Central memory CD8-positive, alpha-beta T cell (primary cell): ENCODE results near the gene STAMBP.
A peak's percentile ranks its signal among the peaks of the same experiment; 100 is the strongest.
"Not testable (repeated sequence)": the region's sequence is repeated elsewhere in the genome, so short reads cannot be mapped to it uniquely, and the experiment has no call there.

Experiments used
- ATAC-seq: fragments of 150-1000 bp; cut with Tn5 transposase; replicated peaks from 2 replicates; pipeline ENCODE4 v1.10.0; 2022; ENCODE audit warnings: mild to moderate bottlenecking, moderate FRiP score, moderate number of reproducible peaks; ENCODE audit not compliant: poor library complexity, severe bottlenecking; ENCODE audit errors: extremely low read depth
- DNase-seq, 2 donors: peaks; one replicate each; pipeline ENCODE4 v3.0.0; 2021; ENCODE audit warnings: low spot score in 2 of 2
- H3K27ac Mint-ChIP-seq: one replicate; pipeline ENCODE4 v1.8.0; 2022; ENCODE audit warnings: low read depth, mild to moderate bottlenecking, moderate library complexity, mixed read lengths
- H3K27me3 Mint-ChIP-seq: one replicate; pipeline ENCODE4 v1.8.0; 2022; ENCODE audit warnings: mixed read lengths
- H3K36me3 Mint-ChIP-seq: one replicate; pipeline ENCODE4 v1.8.0; 2022; ENCODE audit warnings: mild to moderate bottlenecking, moderate library complexity, mixed read lengths; ENCODE audit not compliant: insufficient read depth
- H3K4me1 Mint-ChIP-seq: one replicate; pipeline ENCODE4 v1.8.0; 2022; ENCODE audit warnings: mixed read lengths
- H3K4me3 Mint-ChIP-seq: one replicate; pipeline ENCODE4 v1.8.0; 2022; ENCODE audit warnings: mild to moderate bottlenecking, moderate library complexity, mixed read lengths
- H3K9me3 Mint-ChIP-seq: one replicate; pipeline ENCODE4 v1.8.0; 2022; ENCODE audit warnings: mixed read lengths

STAMBP gene

DNA sequence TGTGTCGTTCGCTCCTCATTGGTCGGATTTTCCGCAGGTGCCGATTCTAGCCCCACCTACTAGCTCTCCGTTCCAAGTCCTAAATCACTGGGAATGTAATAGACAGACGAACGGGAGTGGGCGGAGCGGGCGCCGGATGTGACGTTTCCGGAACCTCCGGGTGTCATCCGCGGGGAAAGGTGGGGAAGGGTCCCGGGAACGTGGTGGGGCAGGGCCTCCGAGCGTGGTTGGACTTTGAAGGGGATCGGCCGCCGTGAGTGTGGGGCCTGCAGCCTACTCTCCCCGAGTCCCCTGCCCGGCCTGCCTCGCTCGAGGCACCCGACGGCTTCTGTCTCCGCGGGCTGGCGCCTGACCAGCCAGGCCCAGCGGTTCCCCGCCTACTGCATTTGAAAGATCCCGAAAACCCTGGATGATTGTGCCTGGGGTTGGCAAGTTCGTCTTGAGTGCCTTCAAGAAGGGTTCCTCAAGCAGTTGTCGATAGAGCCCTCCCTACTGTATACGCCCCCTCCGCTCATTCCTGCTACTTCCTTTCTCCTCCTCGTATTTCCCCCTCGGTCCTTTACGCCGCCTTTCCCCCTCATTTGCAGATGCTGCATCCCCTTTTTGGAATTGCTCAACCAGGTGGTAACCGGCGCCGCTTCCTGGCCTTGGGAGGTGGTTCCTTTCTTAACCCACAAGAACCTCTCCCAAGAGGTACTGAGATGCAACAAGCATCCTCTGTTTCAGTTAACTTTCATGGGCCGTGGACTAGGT, at the start of gene STAMBP:
Gene STAMBP, plus strand, starts transcription at position 144 of the 753 bp plus-strand sequence. CDS start 1,896 bp downstream, outside the sequence.
- H3K4me1 Mint-ChIP-seq: peaks cover 43% of the 10 kb centered on the region
- peaks cover 31% of the 10 kb centered on the region for H3K36me3 Mint-ChIP-seq
- ATAC-seq (peak; percentile 59), DNase-seq (peak; percentile 77 to 79)
- peak within 1 kb of the TSS; percentile 99 for H3K27ac Mint-ChIP-seq
- H3K9me3 Mint-ChIP-seq: no peaks in the 10 kb centered on the region
- H3K4me3 Mint-ChIP-seq: peak within 1 kb of the TSS; percentile 91
- no peaks in the 10 kb centered on the region for H3K27me3 Mint-ChIP-seq

- Mint-ChIP-seq H3K36me3 (peaks cover 29% of the 10 kb centered on the region), H3K4me3 (peak within 1 kb of the TSS; percentile 97), H3K27me3 (peaks cover 10% of the 10 kb centered on the region), H3K27ac (peak within 1 kb of the TSS; percentile 96), H3K9me3 (no peaks in the 10 kb centered on the region), H3K4me1 (peaks cover 22% of the 10 kb centered on the region)
- DNase-seq: peak; percentile 96 to 98
- peak; percentile 99 for ATAC-seq
These were observed 49.1 kb upstream of the STAMBP start, which contains the start of gene DUSP11 for GRCh38 chr2:73779467-73780236. TSS of gene DUSP11 (minus strand) at chr2:73780103. CDS start at chr2:73779974, 129 bp downstream.

DNA sequence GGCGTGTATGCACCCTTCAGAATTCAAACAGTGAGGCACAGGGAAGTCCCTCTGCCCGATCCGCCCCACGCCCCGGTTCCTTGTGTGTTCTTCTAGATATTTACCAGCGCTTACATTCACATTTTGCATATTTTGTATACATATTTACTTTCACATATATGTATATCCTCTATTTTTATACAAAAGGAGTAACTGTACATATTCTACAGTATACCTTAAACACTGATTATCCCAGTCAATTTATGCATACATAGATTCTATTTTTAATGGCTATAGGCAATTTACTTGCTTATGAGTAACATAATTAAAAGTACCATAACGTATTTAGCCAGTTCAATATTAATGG, 48.6 kb upstream of the STAMBP start:
- Mint-ChIP-seq H3K27ac (peak overlapping the region; percentile 96), H3K9me3 (no peaks in the 10 kb centered on the region), H3K36me3 (peaks cover 24% of the 10 kb centered on the region), H3K4me1 (peaks cover 21% of the 10 kb centered on the region), H3K4me3 (peak overlapping the region; percentile 97), H3K27me3 (peaks cover 10% of the 10 kb centered on the region)
- no peak for ATAC-seq
- DNase-seq: no peak

DNA sequence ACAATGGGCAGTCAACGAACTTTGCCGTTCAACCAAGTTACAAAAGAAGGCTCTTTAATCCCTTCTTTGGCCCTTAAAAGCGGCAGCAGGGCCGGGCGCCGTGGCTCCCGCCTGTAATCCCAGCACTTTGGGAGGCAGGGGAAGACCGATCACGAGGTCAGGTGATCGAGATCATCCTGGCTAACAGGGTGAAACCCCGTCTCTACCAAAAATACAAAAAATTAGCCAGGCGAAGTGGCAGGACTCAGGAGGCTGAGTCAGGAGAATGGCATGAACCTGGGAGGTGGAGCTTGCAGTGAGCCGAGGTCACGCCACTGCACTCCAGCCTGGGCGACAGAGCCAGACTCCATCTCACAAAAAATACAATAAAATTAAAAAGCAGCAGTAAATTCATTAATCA, 45.4 kb upstream of the STAMBP start:
- not testable (repeated sequence) for H3K36me3 Mint-ChIP-seq, H3K4me1 Mint-ChIP-seq, H3K4me3 Mint-ChIP-seq, H3K27ac Mint-ChIP-seq, DNase-seq, H3K9me3 Mint-ChIP-seq, ATAC-seq
- H3K27me3 Mint-ChIP-seq: peaks cover 10% of the 10 kb centered on the region

- H3K27ac Mint-ChIP-seq, H3K4me1 Mint-ChIP-seq, H3K36me3 Mint-ChIP-seq, DNase-seq, H3K9me3 Mint-ChIP-seq, H3K4me3 Mint-ChIP-seq, ATAC-seq: not testable (repeated sequence)
- peaks cover 10% of the 10 kb centered on the region for H3K27me3 Mint-ChIP-seq
These were observed 44.9 kb upstream of the STAMBP start, which contains the start of gene C2orf78 for GRCh38 chr2:73783883-73784282. TSS of gene C2orf78 (plus strand) at chr2:73784183. CDS start at chr2:73784310, 127 bp downstream.

- no peak for ATAC-seq
- H3K4me1 Mint-ChIP-seq: no peaks in the 10 kb centered on the region
These were observed 16.9 kb upstream of the STAMBP start for GRCh38 chr2:73811878-73812277.

DNA sequence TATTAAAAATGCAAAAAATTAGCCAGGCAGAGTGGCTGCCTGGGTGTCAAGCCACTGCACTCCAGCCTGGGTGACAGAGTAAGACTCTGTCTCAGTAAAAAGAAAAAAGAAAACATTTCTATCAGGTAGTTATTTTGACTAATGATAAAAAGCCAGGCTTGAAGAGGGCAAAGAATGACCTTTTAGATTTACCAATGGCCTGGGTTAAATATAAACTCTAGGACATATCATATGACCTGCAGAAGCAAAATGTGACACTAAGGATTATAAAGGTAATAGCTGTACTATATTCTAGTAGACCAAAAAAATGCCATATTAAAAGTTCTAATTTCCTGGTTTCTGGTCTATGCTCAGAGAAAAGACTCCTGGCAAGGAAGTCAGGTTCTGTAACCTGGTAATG, 16.1 kb upstream of the STAMBP start:
- ATAC-seq: no peak
- H3K36me3 Mint-ChIP-seq: no peaks in the 10 kb centered on the region
- peaks cover 9% of the 10 kb centered on the region for H3K27me3 Mint-ChIP-seq

More at GRCh38 chr2:73811878-73812277, 16.9 kb upstream of the STAMBP start:
- Mint-ChIP-seq H3K27me3 (peaks cover 9% of the 10 kb centered on the region), H3K9me3 (no peaks in the 10 kb centered on the region), H3K4me3 (no peak overlapping the region), H3K27ac (no peak overlapping the region), H3K36me3 (no peaks in the 10 kb centered on the region)
- DNase-seq: no peak

DNA sequence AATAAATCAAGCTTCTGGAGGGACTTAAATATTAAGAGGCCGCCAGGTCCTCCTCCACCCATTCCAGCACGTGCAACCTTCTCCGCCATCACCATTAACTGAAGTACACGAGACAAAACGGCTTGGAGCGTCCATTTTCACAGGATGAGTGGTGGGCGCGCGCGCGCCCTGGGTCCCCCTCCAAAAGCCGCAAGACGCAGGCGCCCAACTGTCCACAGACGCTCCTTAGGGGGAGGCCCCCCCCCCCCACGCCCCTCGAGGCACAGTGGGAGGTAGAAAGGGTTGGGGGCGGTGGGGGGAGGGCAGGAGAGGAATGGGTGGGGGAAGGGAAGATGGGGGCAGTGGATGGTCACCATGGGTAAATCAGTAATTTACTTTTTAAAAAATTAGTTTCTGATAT, 10.5 kb upstream of the STAMBP start:
- Mint-ChIP-seq H3K4me1 (no peaks in the 10 kb centered on the region), H3K36me3 (no peaks in the 10 kb centered on the region), H3K27ac (no peak overlapping the region), H3K4me3 (no peak overlapping the region), H3K27me3 (peaks cover 9% of the 10 kb centered on the region), H3K9me3 (no peaks in the 10 kb centered on the region)
- no peak for ATAC-seq
- no peak for DNase-seq

More for the DNA sequence above, 16.1 kb upstream of the STAMBP start:
- DNase-seq: no peak
- H3K9me3 Mint-ChIP-seq: no peaks in the 10 kb centered on the region
- no peak overlapping the region for H3K27ac Mint-ChIP-seq
- no peaks in the 10 kb centered on the region for H3K4me1 Mint-ChIP-seq
- no peak overlapping the region for H3K4me3 Mint-ChIP-seq

DNA sequence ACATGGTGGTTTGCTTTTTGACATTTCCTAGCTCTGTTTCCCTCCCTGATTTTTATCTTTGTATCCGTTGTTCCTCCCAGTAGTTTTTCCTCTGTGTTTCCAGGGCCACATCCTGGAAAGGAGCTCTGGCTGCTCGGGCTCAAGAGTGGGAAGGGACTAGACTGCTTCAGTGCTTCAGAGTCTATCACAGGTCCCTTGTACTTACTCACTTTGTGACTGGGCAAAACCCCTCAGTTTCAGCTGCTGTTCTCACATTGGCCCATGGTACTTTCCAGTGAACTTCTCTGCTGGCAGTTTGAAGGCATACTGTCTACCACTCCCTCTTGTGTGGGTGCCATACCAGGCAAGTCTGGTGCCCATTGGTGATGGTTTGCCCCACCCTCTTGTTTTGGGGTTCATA, 7.5 kb upstream of the STAMBP start:
- Mint-ChIP-seq H3K27ac (no peak overlapping the region), H3K4me1 (no peaks in the 10 kb centered on the region), H3K36me3 (no peaks in the 10 kb centered on the region), H3K4me3 (no peak overlapping the region), H3K9me3 (no peaks in the 10 kb centered on the region), H3K27me3 (no peaks in the 10 kb centered on the region)
- ATAC-seq (no peak), DNase-seq (no peak)

- H3K4me3 Mint-ChIP-seq: no peak overlapping the region
- no peaks in the 10 kb centered on the region for H3K36me3 Mint-ChIP-seq
- no peak overlapping the region for H3K27ac Mint-ChIP-seq
- DNase-seq (no peak), ATAC-seq (no peak)
- H3K27me3 Mint-ChIP-seq: no peaks in the 10 kb centered on the region
- H3K4me1 Mint-ChIP-seq: no peaks in the 10 kb centered on the region
- no peaks in the 10 kb centered on the region for H3K9me3 Mint-ChIP-seq
These were observed 7.1 kb upstream of the STAMBP start for GRCh38 chr2:73821669-73822068.

DNA sequence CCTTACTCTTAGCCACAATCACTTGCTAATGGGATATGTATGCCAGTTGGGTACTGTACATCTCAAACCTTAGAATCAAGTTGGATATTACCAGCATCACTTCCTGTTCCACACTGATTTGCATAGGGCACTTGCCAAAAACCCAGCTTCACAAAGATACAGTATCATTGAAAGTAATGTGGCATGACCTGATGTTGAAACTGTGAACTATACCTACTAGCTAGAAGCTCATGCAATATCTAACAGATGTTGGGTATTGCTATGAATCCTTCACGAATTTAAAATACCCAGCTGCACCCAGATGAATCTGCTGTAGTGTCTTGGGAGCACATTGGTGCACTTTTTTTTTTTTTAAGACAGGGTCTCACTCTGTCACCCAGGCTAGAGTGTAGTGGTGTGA, 6.5 kb upstream of the STAMBP start:
- Mint-ChIP-seq H3K36me3 (no peaks in the 10 kb centered on the region), H3K4me1 (peaks cover under 1% of the 10 kb centered on the region), H3K9me3 (no peaks in the 10 kb centered on the region), H3K27ac (no peak overlapping the region), H3K27me3 (no peaks in the 10 kb centered on the region), H3K4me3 (no peak overlapping the region)
- ATAC-seq (no peak), DNase-seq (no peak)

GRCh38 chr2:73822991-73823390, 5.8 kb upstream of the STAMBP start:
- H3K27me3 Mint-ChIP-seq: no peaks in the 10 kb centered on the region
- no peak overlapping the region for H3K4me3 Mint-ChIP-seq
- H3K27ac Mint-ChIP-seq: no peak overlapping the region
- ATAC-seq: no peak
- peaks cover 7% of the 10 kb centered on the region for H3K4me1 Mint-ChIP-seq
- no peaks in the 10 kb centered on the region for H3K9me3 Mint-ChIP-seq
- H3K36me3 Mint-ChIP-seq: no peaks in the 10 kb centered on the region
- DNase-seq: no peak

DNA sequence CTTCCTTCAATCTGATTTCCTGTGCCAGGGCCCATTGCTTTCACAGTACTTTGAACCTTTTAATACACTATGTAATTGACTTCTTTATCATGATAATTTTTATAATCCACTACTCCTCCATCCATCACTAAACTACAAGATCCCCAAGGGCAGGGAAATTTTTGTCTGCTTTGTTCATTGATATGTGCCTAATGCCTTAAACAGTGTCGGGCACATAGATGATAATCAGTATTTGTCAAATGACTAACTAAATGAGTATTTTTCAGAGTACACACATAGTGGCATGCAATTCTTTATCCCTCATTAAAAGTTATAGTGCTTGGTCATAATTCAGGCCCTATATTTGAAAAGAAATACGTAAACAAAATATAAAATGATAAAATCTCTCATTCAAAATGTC, 5.3 kb upstream of the STAMBP start:
- DNase-seq: no peak
- H3K27me3 Mint-ChIP-seq: no peaks in the 10 kb centered on the region
- peaks cover 8% of the 10 kb centered on the region for H3K4me1 Mint-ChIP-seq
- H3K36me3 Mint-ChIP-seq: no peaks in the 10 kb centered on the region
- no peak for ATAC-seq
- H3K4me3 Mint-ChIP-seq: no peak overlapping the region
- no peaks in the 10 kb centered on the region for H3K9me3 Mint-ChIP-seq
- no peak overlapping the region for H3K27ac Mint-ChIP-seq
